GM12872 (cell line): ENCODE results near the gene WDR47.

Experiments used
- CTCF ChIP-seq: IDR thresholded peaks from 3 replicates; pipeline ENCODE4 v1.5.1; 2011; ENCODE audit warnings: low read depth, mild to moderate bottlenecking, low read length, moderate library complexity; ENCODE audit not compliant: insufficient read depth

WDR47 gene

GRCh38 chr1:109041621-109042468, at the start of gene WDR47:
TSS of gene WDR47 (minus strand) at chr1:109042102. CDS start at chr1:109023512, 18,590 bp downstream.
- no peak for TF ChIP-seq CTCF

DNA sequence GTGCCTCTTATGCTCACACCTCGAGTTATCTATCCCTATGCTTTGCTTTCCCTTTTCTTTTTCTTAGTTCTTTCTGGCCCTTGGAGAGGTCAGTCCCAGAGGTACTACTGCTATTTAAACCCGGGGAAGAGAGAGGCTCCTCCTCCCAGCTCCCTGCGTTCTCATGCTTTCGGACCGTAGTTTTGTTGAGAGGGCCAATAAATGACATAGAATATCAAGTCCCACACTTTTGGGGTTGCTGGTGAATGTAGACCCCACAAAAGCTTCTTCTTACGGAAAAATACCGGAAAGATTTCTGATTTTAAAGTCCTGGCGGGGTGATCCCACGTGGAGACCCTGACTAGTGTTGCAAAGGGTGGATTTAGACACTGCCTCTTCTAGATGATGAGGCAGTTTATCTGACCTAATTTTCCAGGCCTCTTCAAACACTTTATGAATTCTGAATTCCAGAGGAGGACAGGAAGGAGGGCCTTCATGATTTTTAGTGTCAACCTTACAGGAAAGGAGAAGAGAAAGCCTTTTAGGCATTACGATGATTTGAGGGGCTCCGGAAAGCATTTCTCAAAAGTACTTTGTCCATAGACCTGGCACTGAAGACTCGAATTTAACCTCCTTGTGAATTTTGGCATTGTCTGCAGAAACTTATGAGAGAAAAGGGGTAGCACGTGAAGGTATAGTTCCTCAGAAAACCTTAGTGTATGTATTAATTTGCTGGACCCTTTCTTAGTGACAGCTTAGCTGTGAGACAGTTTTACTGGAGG, 49.4 kb upstream of the WDR47 start:
- no peak for TF ChIP-seq CTCF

GRCh38 chr1:109090196-109091077, 48.5 kb upstream of the WDR47 start, which contains the start of gene TMEM167B:
TSS of gene TMEM167B (plus strand) at chr1:109090764. CDS start at chr1:109090873, 109 bp downstream.
- TF ChIP-seq CTCF = no peak

DNA sequence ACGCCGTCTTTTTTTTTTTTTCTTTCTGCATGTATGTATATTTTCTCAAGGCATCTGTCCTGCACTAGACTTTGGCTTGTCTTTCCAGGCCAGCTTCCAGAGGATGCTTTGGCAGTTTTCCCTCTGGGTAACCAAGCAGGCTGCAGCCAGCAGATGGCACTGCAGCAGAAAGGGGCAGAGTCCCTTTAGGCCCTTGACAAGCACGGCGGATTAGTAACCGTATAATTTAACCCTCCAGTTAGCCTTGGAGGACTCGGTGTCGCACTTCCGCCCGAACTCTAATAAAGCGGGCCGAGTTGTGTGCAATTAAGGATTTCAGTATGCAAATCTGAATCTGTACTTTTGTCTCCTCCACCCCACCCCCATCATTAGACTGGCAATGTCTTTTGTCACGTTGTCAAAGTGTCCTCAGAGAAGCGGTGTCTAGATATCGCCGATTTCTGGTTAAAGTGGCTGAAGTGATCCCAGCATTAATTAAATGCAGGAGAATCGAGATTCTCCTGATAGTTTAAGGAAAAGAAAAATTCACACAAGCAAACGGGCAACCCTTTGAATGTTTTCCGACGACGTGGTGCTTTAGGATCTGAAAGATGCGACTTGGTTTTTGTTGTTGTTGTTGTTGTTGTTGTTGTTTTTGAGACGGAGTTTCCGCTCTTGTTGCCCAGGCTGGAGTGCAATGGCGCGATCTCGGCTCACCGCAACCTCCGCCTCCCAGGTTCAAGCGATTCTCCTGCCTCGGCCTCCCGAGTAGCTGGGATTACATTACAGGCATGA, 47.5 kb upstream of the WDR47 start:
- peak; percentile 49; the same call in 2 of the 3 replicates for TF ChIP-seq CTCF

DNA sequence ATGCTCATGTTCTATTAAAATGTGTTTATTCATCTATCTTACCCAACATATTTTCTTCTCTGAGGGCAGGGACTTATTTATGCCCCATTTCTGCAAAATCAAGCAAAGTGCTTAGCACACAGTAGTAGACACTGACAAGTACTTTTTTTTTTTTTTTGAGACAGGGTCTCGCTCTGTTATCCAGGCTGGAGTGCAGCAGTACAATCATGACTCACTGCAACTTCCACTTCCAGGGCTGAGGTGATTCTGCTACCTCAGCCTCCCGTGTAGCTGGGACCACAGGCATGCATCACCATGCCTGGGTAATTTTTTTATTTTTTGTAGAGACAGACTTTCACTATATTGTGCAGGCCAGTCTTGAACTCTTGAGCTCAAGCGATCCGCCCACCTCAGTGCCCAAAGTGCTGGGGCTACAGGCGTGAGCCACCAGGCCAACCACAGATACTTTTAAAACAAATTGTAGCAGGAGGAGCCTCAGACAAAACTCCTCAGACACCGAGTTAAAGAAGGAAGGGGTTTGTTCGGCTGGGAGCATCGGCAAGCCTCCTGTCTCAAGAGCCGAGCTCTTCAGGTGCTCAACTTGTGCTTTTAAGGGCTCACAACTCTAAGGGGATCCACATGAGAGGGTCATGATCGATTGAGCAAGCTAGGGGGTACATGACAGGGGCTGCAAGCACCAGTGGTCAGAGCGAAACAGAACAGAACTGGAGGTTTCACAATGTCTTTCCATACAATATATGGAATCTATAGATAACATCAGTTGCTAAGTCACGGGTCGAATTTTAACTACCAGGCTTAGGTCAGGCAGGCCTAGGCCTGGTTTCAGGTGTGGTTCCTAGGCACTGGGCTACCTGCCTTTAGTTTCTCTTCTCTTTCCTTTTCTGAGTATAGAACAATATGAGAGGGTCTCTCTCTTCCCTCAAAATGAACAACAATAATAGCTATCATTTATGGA, 42.9 kb upstream of the WDR47 start:
- TF ChIP-seq CTCF = no peak

DNA sequence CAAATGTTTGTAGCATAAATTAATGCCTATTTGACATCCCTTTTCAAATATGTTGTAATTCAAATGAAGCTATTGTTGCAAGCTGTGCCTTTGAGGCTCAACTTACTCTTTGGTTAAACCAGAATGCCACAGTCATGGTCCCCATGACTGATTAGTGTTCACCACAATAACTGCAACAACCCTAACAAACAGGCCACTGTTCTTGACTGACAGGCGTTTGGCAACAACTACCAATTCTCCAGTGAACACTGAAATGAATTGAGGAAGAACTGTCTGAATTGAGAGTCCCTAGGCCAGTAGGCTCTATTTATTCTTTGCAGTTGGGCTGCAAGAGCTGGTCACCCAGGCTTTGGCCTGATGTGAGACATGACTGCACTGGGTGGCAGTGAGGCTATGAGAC, 42.0 kb upstream of the WDR47 start:
- TF ChIP-seq CTCF = no peak
